PC-9 (cell line): ENCODE data around the gene TEX48. TPM values are rescaled to one million over a fixed set of nuclear protein-coding genes. Genes with fewer than 3 reads are reported as not detected.

ENCODE experiments used
- BruUV-seq: library from RNA; stranded (reverse); fragments of 400-500 nt; replicated peaks from 2 replicates; lab custom pipeline; 2021; lab: Mats Ljungman, UMichigan
- CTCF ChIA-PET: fragments of 300-600 bp; sonication (Branson Sonifier 250); formaldehyde crosslinking; loops from one replicate; lab custom pipeline; 2022; ENCODE audit warnings: antibody characterized with exemption; lab: Charles Lee
- POLR2A ChIA-PET: fragments of 300-600 bp; sonication (Branson Sonifier 250); formaldehyde crosslinking; loops from one replicate; lab custom pipeline; 2022; ENCODE audit warnings: antibody characterized with exemption; ENCODE audit not compliant: unreplicated experiment; lab: Charles Lee
- DNase-seq, 2 experiments: peaks; one replicate each; pipeline versions ENCODE4 v3.0.0 to v3.0.0-alpha.2; 2015 to 2022; ENCODE audit warnings: mixed read lengths in 1 of 2
- H2AFZ ChIP-seq: fragments of 200-600 bp; sonication (generic); 2 replicates; pipeline ENCODE4 v1.8.1; 2017; ENCODE audit warnings: antibody characterized with exemption
- H3F3A ChIP-seq: fragments of 200-600 bp; sonication (generic); 2 replicates; pipeline ENCODE4 v1.8.1; 2017; ENCODE audit warnings: antibody characterized with exemption, mild to moderate bottlenecking, low read depth; ENCODE audit not compliant: insufficient read depth
- H3K27ac ChIP-seq: fragments of 200-600 bp; sonication (generic); 2 replicates; pipeline ENCODE4 v1.6.1; 2016; ENCODE audit warnings: mixed run types
- H3K27me3 ChIP-seq: fragments of 200-600 bp; sonication (generic); 2 replicates; pipeline ENCODE4 v1.6.1; 2016; ENCODE audit warnings: low read depth, mixed run types; ENCODE audit not compliant: insufficient read depth
- H3K36me3 ChIP-seq: fragments of 200-600 bp; sonication (generic); 2 replicates; pipeline ENCODE4 v1.6.1; 2016; ENCODE audit warnings: low read depth, mixed run types
- H3K4me1 ChIP-seq: fragments of 200-600 bp; sonication (generic); replicated peaks from 2 replicates; pipeline ENCODE4 v1.6.1; 2016; ENCODE audit warnings: mixed run types; ENCODE audit not compliant: insufficient read depth
- H3K4me2 ChIP-seq: fragments of 200-600 bp; sonication (generic); 2 replicates; pipeline ENCODE4 v1.6.1; 2017; ENCODE audit warnings: mixed run types
- H3K4me3 ChIP-seq: fragments of 200-600 bp; sonication (generic); 2 replicates; pipeline ENCODE4 v1.6.1; 2016; ENCODE audit warnings: mixed run types
- H3K79me2 ChIP-seq: fragments of 200-600 bp; sonication (generic); 2 replicates; pipeline ENCODE4 v1.6.1; 2017; ENCODE audit warnings: low read depth, mixed run types
- H3K9me2 ChIP-seq: fragments of 200-600 bp; sonication (generic); 2 replicates; pipeline ENCODE4 v1.8.1; 2017; ENCODE audit warnings: mild to moderate bottlenecking; ENCODE audit not compliant: insufficient read depth
- H3K9me3 ChIP-seq: fragments of 200-600 bp; sonication (generic); 2 replicates; pipeline ENCODE4 v1.8.1; 2016; ENCODE audit warnings: low read depth; ENCODE audit not compliant: insufficient read depth
- H4K20me1 ChIP-seq: fragments of 200-600 bp; sonication (generic); 2 replicates; pipeline ENCODE4 v1.8.1; 2017; ENCODE audit not compliant: insufficient read depth
- CTCF ChIP-seq: fragments of 200-600 bp; sonication (generic); conservative IDR thresholded peaks from 2 replicates; pipeline ENCODE4 v1.6.1; 2017; ENCODE audit warnings: mixed run types, antibody characterized with exemption, mild to moderate bottlenecking, moderate library complexity
- EZH2 ChIP-seq: fragments of 200-600 bp; sonication (generic); IDR thresholded peaks from 2 replicates; pipeline ENCODE4 v1.8.0; 2017; ENCODE audit warnings: antibody characterized with exemption, low read depth
- intact Hi-C: fragments of 100-400 bp; cut with micrococcal nuclease; formaldehyde crosslinking; loops from one replicate; pipeline ENCODE4 v1.10.0; 2022; ENCODE audit not compliant: unreplicated experiment
- total RNA-seq: library from RNA; stranded (reverse); gene quantifications from 2 replicates; pipeline ENCODE4 v1.2.3, GENCODE V29; 2021

The TEX48 gene
- total RNA-seq, 1 experiment from 2014 or later = not detected

- no peak for TF ChIP-seq EZH2
- TF ChIP-seq CTCF = no peak
- H3K4me3 ChIP-seq = no peak overlapping the region
- no TSS peak for BruUV-seq
These were observed 27.6 kb upstream of the TEX48 start for GRCh38 chr9:114709636-114710035.

GRCh38 chr9:114706711-114707110 lies 24.7 kb upstream of the TEX48 start:
- no peak for TF ChIP-seq CTCF
- no peak for TF ChIP-seq EZH2
- POLR2A ChIA-PET = interaction anchor here (0.6 kb wide), 2 partner anchors 309 to 661 kb away, joined by 3 to 4 read pairs; no protein-coding TSS in a partner anchor
- intact Hi-C loops = no loop called here

More at GRCh38 chr9:114709636-114710035, 27.6 kb upstream of the TEX48 start:
- Histone ChIP-seq H3K36me3 (no peaks in the 10 kb centered on the region), H3K4me2 (no peak overlapping the region), H3K4me1 (0 out of 2 replicates have a peak, but pooled peaks cover 8% of the 10 kb centered on the region), H3K79me2 (no peaks in the 10 kb centered on the region), H2AFZ (no peak overlapping the region), H3F3A (no peaks in the 10 kb centered on the region), H4K20me1 (no peaks in the 10 kb centered on the region), H3K27ac (no peak overlapping the region), H3K9me2 (no peaks in the 10 kb centered on the region), H3K9me3 (peaks cover 3% of the 10 kb centered on the region; the same call in 1 of the 2 replicates), H3K27me3 (no peaks in the 10 kb centered on the region)
- intact Hi-C loops = loop anchor here (10.0 kb wide), 1 partner anchor 555 kb away; no protein-coding TSS in a partner anchor
- POLR2A ChIA-PET = no interaction called here
- CTCF ChIA-PET = interaction anchor here (0.6 kb wide), 1 partner anchor 19 kb away, joined by 3 read pairs; no protein-coding TSS in a partner anchor
- DNase-seq = no peak

GRCh38 chr9:114701988-114702387 lies 20.0 kb upstream of the TEX48 start:
- Histone ChIP-seq H3K4me1 (peaks cover 8% of the 10 kb centered on the region), H3K4me3 (no peak overlapping the region), H3K4me2 (no peak overlapping the region), H2AFZ (no peak overlapping the region), H3K27ac (no peak overlapping the region), H3K36me3 (no peaks in the 10 kb centered on the region), H3K79me2 (no peaks in the 10 kb centered on the region), H3F3A (no peaks in the 10 kb centered on the region; the same call in 1 of the 2 replicates), H4K20me1 (no peaks in the 10 kb centered on the region), H3K9me2 (no peaks in the 10 kb centered on the region), H3K27me3 (no peaks in the 10 kb centered on the region), H3K9me3 (no peaks in the 10 kb centered on the region)
- DNase-seq = peak in 1 of 2 experiments; percentile 64
- TF ChIP-seq EZH2 (no peak), CTCF (no peak)
- CTCF ChIA-PET = no interaction called here
- no TSS peak for BruUV-seq
- POLR2A ChIA-PET = no interaction called here
- intact Hi-C loops = no loop called here

More at GRCh38 chr9:114706711-114707110, 24.7 kb upstream of the TEX48 start:
- H3K9me2 ChIP-seq = no peaks in the 10 kb centered on the region
- no peaks in the 10 kb centered on the region for H3K36me3 ChIP-seq
- CTCF ChIA-PET = interaction anchor here (0.6 kb wide), 1 partner anchor 227 kb away, joined by 6 read pairs; no protein-coding TSS in a partner anchor
- H3K4me1 ChIP-seq = 0 out of 2 replicates have a peak, but pooled peaks cover 9% of the 10 kb centered on the region
- H3K4me3 ChIP-seq = no peak overlapping the region
- no peaks in the 10 kb centered on the region for H4K20me1 ChIP-seq
- no peaks in the 10 kb centered on the region for H3K79me2 ChIP-seq
- no peaks in the 10 kb centered on the region for H3K27me3 ChIP-seq
- no peak for DNase-seq
- no peak overlapping the region for H3K4me2 ChIP-seq
- peaks cover 2% of the 10 kb centered on the region; the same call in 1 of the 2 replicates for H3K9me3 ChIP-seq
- no peaks in the 10 kb centered on the region; the same call in 1 of the 2 replicates for H3F3A ChIP-seq
- BruUV-seq = no TSS peak
- H2AFZ ChIP-seq = no peak overlapping the region
- no peak overlapping the region for H3K27ac ChIP-seq
